HG02678 (cell line): ENCODE data around the gene P4HB.

ENCODE experiments used
- ATAC-seq: cut with Tn5 transposase; IDR thresholded peaks from one replicate; pipeline ENCODE4 v1.9.1; 2021; ENCODE audit warnings: mild to moderate bottlenecking, moderate library complexity; ENCODE audit not compliant: unreplicated experiment

Gene P4HB

GRCh38 chr17:81813371-81813684, 47.0 kb downstream of the P4HB start:
- no peak for ATAC-seq

- ATAC-seq, result no peak
Observed at GRCh38 chr17:81812571-81813370, 47.6 kb downstream of the P4HB start.

GRCh38 chr17:81811705-81812570, 48.4 kb downstream of the P4HB start:
- ATAC-seq, result no peak

- ATAC-seq, result no peak
Observed at GRCh38 chr17:81810892-81811704, 49.2 kb downstream of the P4HB start.

GRCh38 chr17:81810476-81810875, 49.9 kb downstream of the P4HB start:
- ATAC-seq, result no peak

- ATAC-seq, result no peak
Observed at GRCh38 chr17:81809556-81809998, 50.8 kb downstream of the P4HB start.

GRCh38 chr17:81808778-81809555, 51.4 kb downstream of the P4HB start:
- ATAC-seq, result no peak

GRCh38 chr17:81807839-81808238, 52.5 kb downstream of the P4HB start:
- ATAC-seq, result no peak

- no peak for ATAC-seq
Observed at GRCh38 chr17:81807210-81807719, 53.1 kb downstream of the P4HB start.

GRCh38 chr17:81806461-81807209, 53.7 kb downstream of the P4HB start:
- no peak for ATAC-seq

GRCh38 chr17:81805707-81806460, 54.5 kb downstream of the P4HB start:
- no peak for ATAC-seq

GRCh38 chr17:81804559-81805399, 55.6 kb downstream of the P4HB start:
- ATAC-seq, result no peak

GRCh38 chr17:81803728-81804558, 56.4 kb downstream of the P4HB start, which contains the start of gene GCGR:
Gene GCGR, plus strand, starts transcription at chr17:81804150. Its CDS starts 4,869 bp downstream, at chr17:81809019.
- ATAC-seq, result no peak

GRCh38 chr17:81802856-81803643, 57.3 kb downstream of the P4HB start:
- ATAC-seq, result no peak

GRCh38 chr17:81802048-81802758, 58.1 kb downstream of the P4HB start:
- ATAC-seq, result no peak

GRCh38 chr17:81801327-81801726, 59.0 kb downstream of the P4HB start:
- no peak for ATAC-seq
